Ectodermal cell (in vitro differentiated cells): ENCODE measurements around the gene JTB. TPM values are rescaled to one million over a fixed set of nuclear protein-coding genes. Genes with fewer than 3 reads are reported as not detected.
"Not testable (repeated sequence)": the region's sequence is repeated elsewhere in the genome, so short reads cannot be mapped to it uniquely, and the experiment has no call there.

Source experiments
- H3K27ac ChIP-seq: 2 replicates; pipeline ENCODE4 v1.7.0; 2013; ENCODE audit warnings: mild to moderate bottlenecking, low read depth, low read length; ENCODE audit not compliant: insufficient read depth, poor library complexity, severe bottlenecking
- H3K27me3 ChIP-seq: 2 replicates; pipeline ENCODE4 v1.7.0; 2013; ENCODE audit warnings: mild to moderate bottlenecking, low read length; ENCODE audit not compliant: insufficient read depth, control insufficient read depth, poor library complexity, severe bottlenecking
- H3K36me3 ChIP-seq: one replicate; pipeline ENCODE4 v1.7.0; 2013; ENCODE audit warnings: low read length; ENCODE audit not compliant: control insufficient read depth, insufficient read depth
- H3K4me1 ChIP-seq: one replicate; pipeline ENCODE4 v1.7.0; 2013; ENCODE audit warnings: low read length; ENCODE audit not compliant: control insufficient read depth, insufficient read depth
- H3K4me3 ChIP-seq: 2 replicates; pipeline ENCODE4 v1.7.0; 2013; ENCODE audit warnings: low read depth, low read length, control low read depth; ENCODE audit not compliant: insufficient read depth
- H3K9me3 ChIP-seq: 2 replicates; pipeline ENCODE4 v1.7.0; 2013; ENCODE audit warnings: mild to moderate bottlenecking, low read length, moderate library complexity; ENCODE audit not compliant: control insufficient read depth
- WGBS, 2 experiments: methylation state at CpG; one replicate each; pipeline ENCODE4 v1.1.7; 2013; ENCODE audit warnings: missing lambda C conversion rate in 2 of 2; 5-methylcytosine and 5-hydroxymethylcytosine counted together
- polyA plus RNA-seq, 4 experiments: library from polyadenylated mRNA; stranded (reverse); fragments of 50-300 nt; gene quantifications; one replicate each; pipeline ENCODE4 v1.2.3, GENCODE V29; 2013

JTB gene
- 62.8 TPM for polyA plus RNA-seq (2013, experiment 1 of 4)
- 62.0 TPM for polyA plus RNA-seq (2013, experiment 2 of 4)
- 73.5 TPM for polyA plus RNA-seq (2013, experiment 3 of 4)
- polyA plus RNA-seq (2013, experiment 4 of 4) = 74.9 TPM

- Histone ChIP-seq H3K27ac (peak within 1 kb of the TSS; percentile 72), H3K4me1 (no peaks in the 10 kb centered on the region), H3K36me3 (peaks cover 9% of the 10 kb centered on the region), H3K27me3 (no peaks in the 10 kb centered on the region), H3K9me3 (no peaks in the 10 kb centered on the region), H3K4me3 (peak within 1 kb of the TSS; percentile 95)
- 0% methylated on average over 75 of the region's 75 CpGs for WGBS, 2 experiments
These were observed at the start of gene JTB for GRCh38 chr1:153977250-153978240. JTB (minus strand) TSS chr1:153977674; CDS start chr1:153977252, 422 bp downstream.

GRCh38 chr1:154019940-154020339, 42.5 kb upstream of the JTB start:
- H3K27ac ChIP-seq = no peak overlapping the region
- no peaks in the 10 kb centered on the region for H3K36me3 ChIP-seq
- no peaks in the 10 kb centered on the region for H3K4me1 ChIP-seq
- no peaks in the 10 kb centered on the region for H3K27me3 ChIP-seq
- H3K9me3 ChIP-seq = no peaks in the 10 kb centered on the region
- 88 to 94% methylated on average over 1 of the region's 1 CpG for WGBS, 2 experiments
- no peak overlapping the region for H3K4me3 ChIP-seq

- Histone ChIP-seq H3K4me3 (no peak overlapping the region), H3K36me3 (no peaks in the 10 kb centered on the region), H3K9me3 (no peaks in the 10 kb centered on the region), H3K27ac (no peak overlapping the region), H3K4me1 (no peaks in the 10 kb centered on the region), H3K27me3 (no peaks in the 10 kb centered on the region)
- 92 to 93% methylated on average over 4 of the region's 4 CpGs for WGBS, 2 experiments
These were observed 41.8 kb upstream of the JTB start for GRCh38 chr1:154019269-154019668.

- 92 to 94% methylated on average over 3 of the region's 3 CpGs for WGBS, 2 experiments
- Histone ChIP-seq H3K36me3 (no peaks in the 10 kb centered on the region), H3K4me1 (no peaks in the 10 kb centered on the region), H3K27ac (no peak overlapping the region), H3K4me3 (no peak overlapping the region), H3K9me3 (no peaks in the 10 kb centered on the region), H3K27me3 (no peaks in the 10 kb centered on the region)
These were observed 36.9 kb upstream of the JTB start for GRCh38 chr1:154014154-154014907.

GRCh38 chr1:154012543-154012942, 35.1 kb upstream of the JTB start:
- not testable (repeated sequence) for H3K4me1 ChIP-seq, H3K27me3 ChIP-seq, H3K36me3 ChIP-seq, H3K27ac ChIP-seq, H3K4me3 ChIP-seq, H3K9me3 ChIP-seq
- WGBS, 2 experiments = 94 to 95% methylated on average over 14 of the region's 14 CpGs

GRCh38 chr1:154012129-154012528, 34.7 kb upstream of the JTB start:
- Histone ChIP-seq H3K4me1 (no peaks in the 10 kb centered on the region), H3K27ac (no peak overlapping the region), H3K4me3 (no peak overlapping the region), H3K27me3 (no peaks in the 10 kb centered on the region), H3K36me3 (no peaks in the 10 kb centered on the region), H3K9me3 (no peaks in the 10 kb centered on the region)
- WGBS, 2 experiments = 88 to 93% methylated on average over 1 of the region's 1 CpG

GRCh38 chr1:154006136-154006535, 28.7 kb upstream of the JTB start:
- H3K4me1 ChIP-seq = no peaks in the 10 kb centered on the region
- no peak overlapping the region for H3K27ac ChIP-seq
- no peak overlapping the region for H3K4me3 ChIP-seq
- no peaks in the 10 kb centered on the region for H3K9me3 ChIP-seq
- H3K36me3 ChIP-seq = no peaks in the 10 kb centered on the region
- no peaks in the 10 kb centered on the region for H3K27me3 ChIP-seq
- WGBS, 2 experiments = 93 to 100% methylated on average over 3 of the region's 3 CpGs

- 90 to 96% methylated on average over 3 of the region's 4 CpGs for WGBS, 2 experiments
- Histone ChIP-seq H3K4me1 (no peaks in the 10 kb centered on the region), H3K4me3 (no peak overlapping the region), H3K36me3 (peaks cover 3% of the 10 kb centered on the region), H3K9me3 (no peaks in the 10 kb centered on the region), H3K27ac (no peak overlapping the region), H3K27me3 (no peaks in the 10 kb centered on the region)
These were observed 22.9 kb upstream of the JTB start for GRCh38 chr1:154000420-154000819.

GRCh38 chr1:153996882-153997281, 19.4 kb upstream of the JTB start:
- not testable (repeated sequence) for H3K4me3 ChIP-seq
- H3K36me3 ChIP-seq = peaks cover 22% of the 10 kb centered on the region
- 94 to 95% methylated on average over 10 of the region's 10 CpGs for WGBS, 2 experiments

GRCh38 chr1:153995640-153996039, 18.2 kb upstream of the JTB start:
- Histone ChIP-seq H3K9me3 (no peaks in the 10 kb centered on the region), H3K27me3 (no peaks in the 10 kb centered on the region), H3K36me3 (peaks cover 27% of the 10 kb centered on the region), H3K4me1 (peaks cover 5% of the 10 kb centered on the region), H3K27ac (no peak overlapping the region), H3K4me3 (no peak overlapping the region)
- 96 to 98% methylated on average over 11 of the region's 11 CpGs for WGBS, 2 experiments

More at GRCh38 chr1:153996882-153997281, 19.4 kb upstream of the JTB start:
- not testable (repeated sequence) for H3K27me3 ChIP-seq, H3K9me3 ChIP-seq, H3K4me1 ChIP-seq, H3K27ac ChIP-seq
